HG02981 (cell line): ENCODE results near the gene CDKAL1.

Experiments
- ATAC-seq: cut with Tn5 transposase; IDR thresholded peaks from one replicate; pipeline ENCODE4 v1.9.1; 2021; ENCODE audit warnings: mild to moderate bottlenecking, moderate library complexity; ENCODE audit not compliant: unreplicated experiment

The CDKAL1 gene

DNA sequence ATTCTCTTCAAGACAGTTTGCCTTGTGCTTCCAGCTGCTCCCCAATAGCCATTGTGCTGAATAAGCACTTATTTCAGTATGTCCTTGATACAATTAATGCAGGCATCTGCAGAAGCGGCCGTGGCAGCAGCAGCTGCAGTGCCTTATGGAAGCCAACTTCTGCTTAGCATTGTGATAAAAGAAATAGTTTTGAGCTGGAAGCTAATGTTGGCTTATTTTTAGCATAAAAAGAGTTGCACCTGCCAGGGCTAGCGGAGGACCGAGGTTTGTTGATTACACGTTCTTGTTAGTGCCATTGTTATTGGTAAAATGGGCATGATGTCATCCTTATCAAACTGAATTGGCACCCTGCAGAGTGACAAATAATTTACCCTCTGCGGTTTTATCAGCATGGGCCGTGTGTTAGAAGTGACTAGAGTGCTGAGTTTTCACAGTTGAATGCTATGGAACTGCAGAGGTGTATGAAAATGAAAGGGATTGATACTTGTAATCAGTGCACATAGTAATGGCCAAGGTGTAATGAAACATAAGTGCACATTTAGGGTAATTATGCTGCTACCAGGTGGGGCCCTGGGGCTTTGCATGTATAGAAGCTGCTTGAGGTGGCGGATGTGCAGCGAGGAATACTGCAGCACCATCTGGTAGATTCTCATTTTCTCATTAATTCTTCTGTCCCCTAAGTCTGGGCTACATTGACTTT is 334.3 kb downstream of the CDKAL1 start:
- no peak for ATAC-seq

DNA sequence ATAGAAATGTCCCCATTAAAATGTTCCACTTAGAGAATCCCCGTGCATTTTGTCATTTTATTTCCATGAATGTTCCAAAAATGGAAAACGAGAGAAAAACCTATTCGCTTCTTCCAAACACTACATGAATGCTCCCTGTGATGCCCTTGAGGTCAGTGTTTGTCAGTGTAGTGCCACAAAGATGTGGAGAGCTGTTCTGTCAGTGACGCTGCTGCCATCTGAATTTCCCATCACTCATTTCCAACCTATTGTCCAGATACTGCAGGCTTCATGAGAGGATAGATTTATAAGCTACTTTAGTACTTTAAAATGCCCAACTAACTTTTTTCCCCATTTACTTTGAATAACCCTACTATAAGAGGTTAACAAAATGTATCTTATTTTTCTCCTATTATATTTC is 335.8 kb downstream of the CDKAL1 start:
- no peak for ATAC-seq

DNA sequence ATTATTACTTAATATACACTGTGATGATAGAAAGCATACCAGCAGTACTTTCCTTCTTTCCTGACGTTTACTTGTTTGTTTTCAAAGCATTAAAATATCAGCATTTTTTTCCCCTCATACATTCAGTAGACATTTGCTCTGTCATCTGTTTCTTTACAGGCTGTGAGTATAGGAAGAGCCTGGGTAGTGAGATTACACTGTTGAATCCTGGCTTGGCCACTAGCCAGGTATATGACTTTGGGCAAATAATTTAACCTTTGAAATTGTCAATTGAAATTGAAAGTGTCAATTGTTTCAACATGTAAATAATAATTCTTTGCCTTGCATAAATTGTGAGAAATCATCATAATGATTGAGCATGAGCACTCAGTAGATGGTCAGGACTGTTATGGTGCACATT is 336.2 kb downstream of the CDKAL1 start:
- no peak for ATAC-seq

DNA sequence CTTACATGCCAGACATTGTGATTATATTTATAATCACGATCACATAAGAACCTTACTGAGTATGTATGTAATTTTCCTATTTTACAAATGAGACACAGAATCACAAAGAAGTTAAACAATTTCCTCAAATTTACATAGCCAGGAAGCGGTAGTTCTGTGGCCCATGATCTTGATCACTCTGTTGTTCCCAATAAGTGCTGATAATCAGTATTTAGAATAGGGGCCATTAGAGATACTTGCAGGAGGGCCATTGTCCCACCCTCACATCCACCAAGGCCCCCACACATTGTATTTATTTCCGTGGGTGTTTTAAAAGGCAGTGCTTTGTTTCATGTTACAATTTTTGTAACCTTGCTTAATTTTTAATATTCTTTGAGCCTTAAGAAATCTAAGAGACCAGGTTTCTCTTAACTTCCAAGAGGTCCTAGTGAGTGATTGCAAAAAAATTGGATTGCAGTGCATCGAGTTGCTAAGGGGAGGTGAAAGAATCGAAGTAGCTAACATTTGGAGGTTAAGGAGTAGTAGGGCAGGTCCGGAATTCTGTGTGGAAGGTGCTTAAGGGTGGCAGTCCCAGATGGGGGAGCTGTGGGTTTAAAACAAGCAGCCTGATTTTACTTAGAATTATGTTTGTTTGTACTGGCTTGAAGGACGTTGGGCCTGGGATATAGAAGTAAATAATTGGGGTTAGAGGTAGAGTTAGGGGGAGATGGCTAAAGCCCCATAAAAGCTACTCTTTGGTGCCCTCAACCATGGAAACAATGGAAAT is 339.4 kb downstream of the CDKAL1 start:
- no peak for ATAC-seq

DNA sequence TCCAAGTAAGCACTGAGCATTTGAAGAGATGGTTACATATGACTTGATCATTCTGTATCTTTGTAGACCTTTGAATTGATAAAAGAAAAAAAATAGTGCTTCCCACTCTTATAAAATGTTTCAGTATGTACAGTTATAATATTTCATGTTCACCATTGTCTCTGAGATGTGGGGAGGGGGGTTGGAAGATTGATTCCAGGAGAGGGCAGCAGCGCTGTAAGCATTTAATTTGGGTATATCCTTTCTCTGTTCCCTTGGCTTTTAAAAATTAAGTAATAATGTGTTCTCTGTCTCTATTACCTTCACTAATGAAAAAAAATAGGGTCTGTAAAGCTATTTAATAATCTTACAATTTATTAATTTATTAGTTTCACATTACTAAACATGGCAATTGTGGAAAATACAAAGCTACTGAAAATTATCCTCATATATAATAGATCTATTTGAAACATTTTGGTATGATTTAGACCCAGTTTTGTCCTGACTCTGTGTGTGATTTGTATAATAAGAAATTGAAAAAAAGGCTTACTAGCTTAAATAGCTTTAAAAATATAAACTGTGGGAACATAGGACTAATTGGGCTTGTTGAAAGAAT is 341.2 kb downstream of the CDKAL1 start:
- ATAC-seq, result no peak

DNA sequence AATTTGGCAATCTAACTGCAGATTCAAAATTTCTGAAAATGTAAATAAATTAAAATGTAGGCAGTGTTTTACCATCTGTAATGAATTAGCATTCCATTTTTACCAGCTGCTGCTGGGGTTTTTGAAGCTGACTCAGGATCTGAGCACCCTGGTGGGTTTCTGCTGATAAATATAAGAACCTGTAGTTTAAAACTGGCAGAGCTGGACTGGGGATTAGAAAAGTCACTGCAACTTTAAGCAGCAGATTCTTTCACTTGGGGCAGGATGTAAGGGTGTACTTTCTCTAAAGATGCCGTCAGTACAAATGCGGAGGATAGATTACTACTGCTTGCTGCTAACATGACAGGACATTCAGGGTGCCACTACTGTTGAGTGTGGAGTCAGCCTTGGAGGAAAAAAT is 341.8 kb downstream of the CDKAL1 start:
- no peak for ATAC-seq

DNA sequence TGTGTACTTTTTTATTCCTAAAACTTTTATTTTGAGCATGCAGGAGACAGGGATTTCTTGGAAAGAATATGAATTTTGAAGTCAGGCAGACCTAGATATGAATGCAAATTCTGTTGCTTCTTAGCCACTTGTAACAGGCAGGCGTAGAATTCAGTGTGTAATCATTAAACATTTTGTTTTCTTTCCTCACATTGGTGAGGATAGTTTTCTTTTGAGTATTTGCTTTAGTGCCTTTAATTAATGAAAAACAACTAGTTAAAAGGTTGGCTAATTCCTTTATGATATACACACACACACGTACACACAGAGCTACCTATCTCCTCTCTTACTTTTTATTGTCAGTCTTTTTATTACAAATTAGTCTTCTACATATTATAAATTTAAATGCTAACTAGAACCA is 342.3 kb downstream of the CDKAL1 start:
- no peak for ATAC-seq

DNA sequence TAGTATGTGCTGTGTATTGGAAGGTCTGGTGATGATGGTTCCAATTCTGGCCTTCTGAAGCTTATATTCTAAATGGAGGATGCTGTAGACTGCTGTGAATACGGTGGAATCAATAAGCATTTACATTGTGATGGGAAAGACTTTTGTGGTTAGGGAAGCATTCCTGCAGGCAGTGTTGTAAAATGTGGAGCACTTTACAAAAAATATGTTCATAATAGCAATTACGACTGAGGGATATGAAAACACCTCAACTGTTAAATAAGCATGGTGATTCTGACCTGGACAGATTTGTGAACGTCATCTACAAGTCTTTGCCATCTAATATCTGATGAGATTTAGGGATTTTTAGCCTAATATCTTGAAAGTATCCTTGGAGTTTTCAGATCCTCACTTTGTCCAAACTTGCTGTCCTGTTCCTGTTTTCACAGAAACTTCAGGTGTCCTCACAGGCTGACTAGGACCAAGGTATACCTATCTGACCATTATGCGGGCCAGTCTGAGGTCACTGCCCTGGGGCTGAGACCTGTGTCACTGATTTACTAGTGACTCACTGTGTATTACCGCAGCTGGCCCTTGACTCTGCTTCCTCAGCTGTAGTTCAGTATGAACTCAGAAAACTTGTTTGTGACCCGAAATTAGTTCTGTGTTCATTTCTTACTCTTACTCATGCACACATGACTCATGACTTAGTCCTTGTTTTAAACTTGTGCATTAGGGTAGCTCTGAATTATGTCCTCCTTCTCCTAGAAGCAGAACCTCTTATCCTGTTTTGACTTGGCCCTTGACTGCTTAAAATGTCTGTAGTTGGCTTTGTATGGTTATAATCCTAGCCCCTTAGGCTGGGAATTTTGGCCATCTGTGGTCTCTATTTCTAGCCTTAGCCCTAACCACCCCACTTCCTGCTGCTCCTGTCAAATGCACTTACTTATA is 343.0 kb downstream of the CDKAL1 start:
- ATAC-seq, result peak; percentile 98

DNA sequence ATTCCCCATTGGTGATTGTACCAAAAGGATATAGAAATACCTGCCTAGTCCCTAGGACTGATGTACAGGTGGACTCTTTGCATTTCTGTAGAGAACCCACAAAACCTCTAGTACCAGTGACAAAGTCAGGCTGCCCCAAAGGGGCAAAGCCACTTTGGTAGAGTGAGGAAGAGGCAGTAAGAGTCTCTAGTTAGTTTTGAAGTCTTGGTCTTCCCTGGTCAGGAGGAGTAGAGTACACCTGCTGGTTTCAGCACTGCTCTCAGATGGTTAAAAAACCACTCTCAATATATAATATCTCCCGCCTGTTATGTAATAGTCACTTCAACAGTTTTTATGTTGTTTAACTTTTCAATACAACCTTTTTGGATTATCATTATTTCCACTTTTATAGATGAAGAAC is 344.9 kb downstream of the CDKAL1 start:
- no peak for ATAC-seq

DNA sequence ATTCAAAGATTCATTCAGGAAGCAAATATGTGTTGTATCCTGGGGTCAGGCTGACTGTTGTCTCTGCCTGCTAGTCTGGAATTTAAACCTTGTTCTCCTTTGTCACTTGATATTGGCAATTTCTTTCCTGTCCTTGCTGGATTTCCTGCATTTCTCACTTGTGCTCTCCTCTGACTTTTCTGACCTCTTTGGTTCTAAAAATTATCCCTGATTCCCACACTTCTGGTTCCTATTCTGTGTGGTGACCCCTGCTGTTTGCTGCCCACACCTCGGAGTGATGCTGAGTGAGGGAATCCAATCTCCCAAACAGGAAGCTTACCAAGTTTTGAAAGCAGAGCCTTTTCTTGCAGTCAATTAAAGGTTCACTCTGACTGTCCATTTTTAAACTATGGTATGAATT is 345.3 kb downstream of the CDKAL1 start:
- no peak for ATAC-seq

DNA sequence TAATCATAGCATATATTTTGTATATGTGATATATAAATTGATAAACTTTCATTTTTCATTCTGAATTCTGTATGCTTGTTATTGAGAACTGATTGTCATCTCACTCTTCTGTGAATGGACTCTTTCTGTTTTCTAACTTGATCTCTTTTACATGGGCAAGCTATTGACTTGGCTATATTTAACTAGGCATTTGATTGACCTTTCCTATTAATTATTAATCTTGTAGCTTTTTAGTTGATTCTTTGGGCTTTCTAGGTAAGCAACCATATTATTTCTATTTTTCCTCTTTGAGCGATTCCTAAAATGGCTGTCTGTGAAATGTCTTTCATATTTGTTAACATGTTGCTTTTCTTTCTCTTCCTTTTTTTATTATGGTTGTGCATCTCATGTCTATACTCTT is 347.1 kb downstream of the CDKAL1 start:
- ATAC-seq, result no peak

DNA sequence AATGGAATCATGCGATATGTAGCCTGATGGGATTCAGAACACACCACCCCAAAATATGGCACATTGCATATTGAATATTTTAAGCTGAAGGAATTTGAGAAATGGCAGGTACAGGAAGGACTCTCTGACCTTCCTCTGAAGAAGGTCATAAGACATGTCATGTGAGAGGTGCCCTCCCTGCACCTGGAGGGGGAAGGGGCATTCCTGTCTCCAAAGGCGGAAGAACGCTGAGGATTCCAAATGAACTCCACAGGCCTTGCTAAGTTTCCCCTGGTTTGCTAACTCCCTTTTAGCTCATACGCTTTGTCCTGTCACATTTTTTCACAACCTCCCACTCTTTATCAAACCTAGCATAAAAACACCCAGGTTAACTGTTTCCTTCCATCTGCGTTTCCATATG is 347.8 kb downstream of the CDKAL1 start:
- ATAC-seq, result no peak

DNA sequence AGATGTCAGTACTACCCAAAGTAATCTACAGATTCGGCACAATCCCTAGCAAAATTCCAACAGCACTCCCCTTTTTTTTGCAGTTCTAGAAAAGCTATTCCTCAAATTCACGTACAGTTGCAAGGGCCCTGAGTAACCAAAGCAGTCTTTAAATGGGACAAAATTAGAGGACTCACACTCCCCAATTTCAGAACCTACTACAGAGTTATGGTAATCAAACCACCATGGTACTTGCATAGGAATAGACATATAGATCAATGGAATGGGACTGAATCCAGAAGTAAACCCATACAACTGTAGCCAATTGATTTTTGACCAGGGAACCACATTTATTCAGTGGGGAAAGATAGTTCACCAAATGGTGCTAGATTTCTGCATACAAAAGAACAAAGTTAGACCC is 350.8 kb downstream of the CDKAL1 start:
- ATAC-seq, result no peak

DNA sequence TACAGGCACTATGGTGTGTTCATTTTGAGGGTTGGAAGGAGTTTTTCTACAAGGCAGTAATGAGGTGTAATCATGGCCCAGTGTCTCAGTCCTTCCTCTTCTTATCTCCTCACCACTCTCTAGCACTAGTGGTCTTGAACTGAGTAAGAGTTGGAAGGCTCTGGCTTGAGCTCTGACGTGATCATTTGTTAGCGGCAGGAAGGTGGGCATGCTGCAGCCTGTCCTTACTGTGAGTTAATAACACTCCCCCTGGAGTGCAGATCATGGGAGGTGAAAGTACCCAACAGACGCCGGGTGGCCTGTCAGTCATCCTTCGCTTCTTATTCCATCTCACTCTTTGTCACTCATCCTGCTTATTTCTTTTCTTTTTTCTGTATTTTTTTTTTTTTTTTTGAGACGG is 356.9 kb downstream of the CDKAL1 start:
- no peak for ATAC-seq

DNA sequence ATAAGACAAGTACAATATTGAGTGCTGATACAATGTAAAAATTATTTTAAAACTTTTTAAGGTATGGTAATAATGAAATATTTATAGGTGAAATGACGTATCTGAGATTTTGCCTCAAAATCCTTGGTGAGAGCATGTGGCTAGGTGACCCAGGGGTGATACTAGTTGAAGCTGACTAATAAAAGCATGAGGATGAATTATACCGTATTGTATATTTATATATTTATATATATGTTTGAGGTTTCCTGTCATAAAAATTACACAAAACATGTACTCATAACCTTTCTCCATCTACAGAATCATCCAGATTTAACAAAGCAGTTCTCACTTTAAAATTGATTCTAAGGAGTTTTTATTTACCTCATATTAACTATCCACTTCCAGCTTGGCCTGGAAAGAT is 358.1 kb downstream of the CDKAL1 start:
- ATAC-seq, result no peak

DNA sequence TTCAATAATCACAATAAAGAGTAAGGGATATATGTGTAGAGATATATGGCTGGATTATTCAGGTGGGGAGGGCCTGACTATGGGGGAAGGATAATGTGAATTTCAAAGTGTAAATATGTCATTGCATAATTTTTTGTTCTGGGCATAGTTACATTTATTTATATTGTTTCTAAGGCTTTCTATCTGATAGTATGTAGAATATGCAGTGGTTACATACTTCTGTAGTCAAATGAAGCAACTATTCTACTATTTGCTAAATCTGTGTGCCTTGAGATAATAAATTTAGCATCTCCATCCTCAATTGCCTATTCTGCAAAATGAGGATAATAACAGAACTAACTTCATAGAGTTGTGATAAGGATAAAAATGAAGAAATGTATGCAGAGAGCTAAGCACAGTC is 359.2 kb downstream of the CDKAL1 start:
- ATAC-seq, result no peak

DNA sequence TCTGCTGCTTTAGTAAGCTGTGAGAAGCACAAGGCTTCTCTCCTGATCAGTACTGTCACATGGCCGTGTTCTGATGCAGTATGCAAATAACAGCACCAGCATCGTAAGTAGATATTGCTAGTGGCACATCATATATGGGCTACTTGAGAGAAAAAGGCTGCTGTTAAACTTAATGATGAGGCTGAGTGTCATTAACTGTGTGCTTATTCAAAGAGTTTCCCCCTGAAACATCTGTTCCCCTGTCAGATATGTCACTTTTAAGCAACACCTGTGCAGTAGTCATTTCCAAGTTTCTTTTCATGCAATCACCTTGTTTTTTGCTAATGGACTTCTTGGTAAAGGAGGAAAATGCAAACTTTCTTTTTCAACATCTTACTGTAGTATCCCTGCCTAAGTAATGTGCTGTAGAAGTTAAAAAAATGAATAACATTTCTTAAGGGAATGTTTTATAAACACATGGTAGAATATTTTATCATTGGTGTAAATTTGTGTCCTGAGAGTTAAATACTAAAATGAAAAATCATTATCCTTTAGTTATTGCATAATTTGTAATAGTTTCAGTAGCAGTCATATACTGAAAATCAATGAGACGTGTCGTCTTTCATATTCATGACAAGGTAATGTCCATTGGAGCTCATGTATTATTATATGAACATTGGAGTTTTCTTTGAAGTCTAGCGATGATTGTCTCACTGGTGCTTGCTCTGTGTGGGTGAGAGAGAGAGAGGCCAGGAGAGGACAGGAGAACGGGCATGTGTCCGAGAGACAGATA is 366.3 kb downstream of the CDKAL1 start:
- ATAC-seq, result peak; percentile 79

DNA sequence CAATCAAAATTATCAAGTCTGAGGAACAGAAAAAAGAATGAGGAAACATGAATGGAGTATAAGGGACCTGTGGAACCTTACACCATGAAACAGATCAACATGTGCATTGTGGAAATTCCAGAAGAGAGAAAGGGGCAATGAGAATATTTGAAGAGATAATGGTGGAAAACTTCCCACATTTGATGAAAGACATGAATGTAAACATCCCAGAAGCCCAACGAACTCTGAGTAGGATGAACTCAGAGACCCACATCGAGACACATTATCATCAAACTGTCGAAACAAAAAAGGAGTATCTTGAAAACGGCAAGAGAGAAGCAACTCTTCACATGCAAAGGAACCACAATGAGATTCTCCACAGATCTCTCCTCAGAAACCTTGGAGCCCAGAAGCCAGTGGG is 371.1 kb downstream of the CDKAL1 start:
- no peak for ATAC-seq

DNA sequence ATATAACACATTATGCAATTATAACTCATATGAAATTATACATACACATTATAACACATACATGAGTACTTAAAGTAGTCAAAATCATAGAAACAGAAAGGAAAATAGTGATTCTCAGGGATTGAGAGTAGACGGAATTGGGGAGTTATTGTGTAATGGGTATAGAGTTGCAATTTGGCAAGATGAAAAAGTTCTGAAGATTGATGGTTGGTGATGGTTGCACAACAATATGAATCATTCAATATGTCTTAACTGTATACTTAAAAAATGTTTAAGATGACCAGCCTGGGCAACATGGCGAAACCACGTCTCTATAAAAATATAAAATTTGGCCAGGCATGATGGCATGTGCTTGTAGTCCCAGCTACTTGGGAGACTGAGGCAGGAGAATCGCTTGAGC is 372.7 kb downstream of the CDKAL1 start:
- no peak for ATAC-seq

DNA sequence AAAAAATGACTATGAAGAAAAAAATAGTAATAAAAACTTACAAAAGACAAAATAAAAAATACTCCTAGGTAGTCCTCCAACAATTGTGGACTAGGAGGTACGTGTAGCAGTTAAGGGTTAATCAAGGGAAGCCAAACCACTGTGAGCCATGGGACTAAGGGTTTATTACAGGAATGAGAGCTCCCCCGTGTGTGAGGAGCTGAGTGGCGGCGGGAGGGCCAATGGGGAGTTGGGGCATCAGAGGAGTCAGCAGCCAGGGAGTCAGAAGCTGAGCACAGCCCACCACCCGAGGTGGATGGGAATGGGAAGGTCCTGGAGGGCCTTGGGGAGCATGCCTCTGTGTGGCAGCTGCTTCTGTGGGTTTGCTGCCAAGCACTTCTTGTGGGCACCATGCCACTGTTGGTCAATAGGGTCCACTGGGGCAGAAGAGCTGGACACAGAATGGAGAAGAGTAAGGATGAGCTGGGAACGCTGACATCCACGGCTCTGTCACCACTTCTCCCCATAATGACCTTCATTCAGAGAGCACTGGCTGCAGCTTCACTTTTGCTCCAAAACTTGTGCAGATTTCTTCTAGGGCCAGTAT is 373.3 kb downstream of the CDKAL1 start:
- ATAC-seq, result no peak
